OCI-M1 (cell line): ENCODE data around the gene STMN1.

Experiments
- DNase-seq: peaks from one replicate; lab custom pipeline; 2025; lab: John Stamatoyannopoulos, UW

Gene STMN1

GRCh38 chr1:25895365-25895990 is 10.7 kb downstream of the STMN1 start:
- DNase-seq: peak; percentile 95

- no peak for DNase-seq
Observed at GRCh38 chr1:25893116-25893515, 13.1 kb downstream of the STMN1 start.

GRCh38 chr1:25891606-25892005 is 14.6 kb downstream of the STMN1 start:
- no peak for DNase-seq

- DNase-seq: no peak
Observed at GRCh38 chr1:25890239-25891034, 15.8 kb downstream of the STMN1 start.

DNA sequence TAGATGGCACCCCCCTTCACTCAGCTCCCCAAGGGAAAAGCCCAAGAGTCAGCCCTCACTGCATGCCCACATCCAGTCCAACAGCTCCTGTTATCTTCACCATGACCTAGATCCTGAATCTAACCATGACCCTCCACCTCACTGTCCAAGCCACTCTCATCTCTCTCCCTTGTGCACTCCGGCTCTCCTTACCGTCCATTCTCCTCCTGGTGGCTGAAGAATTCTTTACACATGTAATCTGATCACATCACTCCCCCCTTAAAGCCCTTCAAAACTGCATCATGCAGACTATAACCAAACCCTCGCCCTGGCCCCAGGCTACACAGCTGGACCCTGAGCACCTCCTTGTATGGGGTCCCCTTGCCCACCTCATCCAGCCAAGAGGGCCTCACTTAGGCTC is 16.7 kb downstream of the STMN1 start:
- no peak for DNase-seq

DNA sequence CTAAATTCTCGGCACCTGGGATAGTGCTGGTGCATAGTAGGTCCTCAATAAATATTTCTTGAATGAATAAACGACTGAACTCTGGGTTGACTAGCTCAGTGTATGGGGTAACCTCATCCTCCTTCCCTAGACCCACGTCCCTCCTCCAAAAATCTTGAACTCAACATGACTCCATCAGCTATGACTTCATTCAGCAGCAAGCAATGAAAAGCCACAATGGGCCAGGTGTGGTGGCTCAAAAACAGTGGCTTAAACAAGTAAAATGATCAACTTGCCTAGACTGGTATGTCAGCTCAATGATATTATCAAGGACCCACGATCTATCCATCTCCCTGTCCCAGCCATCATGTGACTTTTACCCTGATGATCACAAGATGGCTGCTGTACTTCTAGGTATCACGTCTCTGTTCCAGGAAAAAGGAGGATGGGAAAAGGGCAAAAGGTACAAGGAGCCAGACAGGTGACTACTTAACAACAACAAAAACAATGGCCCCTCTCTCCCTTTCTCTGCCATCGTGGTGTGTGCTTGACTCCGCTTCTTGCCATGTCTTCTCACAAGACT is 17.7 kb downstream of the STMN1 start:
- DNase-seq: no peak

- no peak for DNase-seq
Observed at GRCh38 chr1:25885602-25886001, 20.6 kb downstream of the STMN1 start.

DNA sequence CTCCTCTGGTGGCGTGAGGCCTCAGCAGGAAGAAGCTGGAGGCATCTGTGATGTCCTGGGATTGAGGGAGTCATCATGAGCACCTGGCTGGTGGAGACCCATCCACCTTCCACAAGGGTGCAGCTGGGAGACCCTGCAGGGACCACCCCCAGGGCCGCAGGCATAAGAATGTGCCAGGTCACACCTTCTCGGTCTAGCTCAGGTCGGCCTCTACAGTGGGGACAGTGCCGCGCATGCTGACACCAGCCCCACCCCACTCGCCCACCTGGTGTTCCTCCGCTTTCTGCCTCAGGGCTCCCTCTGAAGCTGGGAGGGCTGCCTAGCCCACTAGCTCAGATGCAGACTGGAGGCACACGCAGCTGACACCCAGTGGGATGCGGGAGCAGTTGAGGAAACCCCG is 25.0 kb downstream of the STMN1 start:
- DNase-seq: no peak

GRCh38 chr1:25880518-25880917 is 25.7 kb downstream of the STMN1 start:
- DNase-seq: no peak

- DNase-seq: peak; percentile 40
Observed at GRCh38 chr1:25879675-25880074, 26.5 kb downstream of the STMN1 start.

DNA sequence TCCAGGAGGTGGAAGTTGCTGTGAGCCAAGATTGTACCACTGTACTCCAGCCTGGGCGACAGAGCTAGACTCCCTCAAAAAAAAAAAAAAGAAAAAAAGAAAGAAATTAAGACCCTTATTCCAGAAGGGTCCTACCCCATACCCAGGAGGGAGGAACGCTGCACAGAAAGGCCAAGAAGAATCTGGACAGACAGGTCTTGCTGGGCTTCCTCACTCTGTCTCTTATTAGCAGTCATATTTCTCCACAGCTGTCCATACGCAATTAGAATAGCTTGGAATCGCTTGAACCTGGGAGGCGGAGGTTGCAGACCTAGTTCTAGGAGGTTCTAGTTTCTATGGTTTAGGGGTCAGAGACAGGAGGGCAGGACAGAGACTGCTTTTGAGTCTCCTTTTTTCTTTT is 27.5 kb downstream of the STMN1 start:
- DNase-seq: no peak

DNA sequence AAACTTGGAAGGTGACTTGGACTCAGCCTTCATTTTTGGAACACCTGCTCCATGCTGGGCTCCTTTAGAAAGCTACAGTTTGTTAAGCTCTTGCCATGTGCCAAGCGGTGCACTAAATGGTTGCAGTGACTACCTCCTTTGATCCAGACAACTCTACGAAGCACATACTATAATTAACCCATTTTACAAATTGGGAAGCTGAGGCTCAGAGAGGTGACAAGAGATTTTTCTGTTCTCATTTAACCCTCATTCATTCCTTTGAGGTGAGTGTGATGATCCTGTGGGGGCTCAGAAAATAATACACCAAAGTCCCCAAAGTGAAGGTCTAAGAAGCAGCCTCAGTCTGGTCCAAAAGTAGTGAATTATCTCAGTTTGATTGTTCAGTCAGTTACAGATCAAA is 29.1 kb downstream of the STMN1 start:
- no peak for DNase-seq

DNA sequence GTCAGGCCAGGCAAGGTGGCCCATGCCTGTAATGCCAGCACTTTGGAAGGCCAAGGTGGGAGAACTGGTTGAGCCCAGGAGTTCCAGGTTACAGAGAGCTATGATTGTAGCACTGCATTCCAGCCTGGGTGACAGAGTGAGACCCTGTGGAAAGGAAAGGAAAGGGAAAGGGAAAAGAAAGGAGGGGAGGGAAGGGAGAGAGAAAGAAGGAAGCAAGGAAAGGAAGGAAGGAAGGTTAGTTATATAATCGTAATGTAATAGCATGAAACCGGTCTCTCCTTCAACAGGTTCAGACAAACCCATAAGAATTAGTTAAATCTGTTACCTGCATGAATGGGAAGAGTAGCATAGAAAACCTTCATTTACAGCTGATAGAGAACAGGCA is 29.5 kb downstream of the STMN1 start:
- DNase-seq: no peak

DNA sequence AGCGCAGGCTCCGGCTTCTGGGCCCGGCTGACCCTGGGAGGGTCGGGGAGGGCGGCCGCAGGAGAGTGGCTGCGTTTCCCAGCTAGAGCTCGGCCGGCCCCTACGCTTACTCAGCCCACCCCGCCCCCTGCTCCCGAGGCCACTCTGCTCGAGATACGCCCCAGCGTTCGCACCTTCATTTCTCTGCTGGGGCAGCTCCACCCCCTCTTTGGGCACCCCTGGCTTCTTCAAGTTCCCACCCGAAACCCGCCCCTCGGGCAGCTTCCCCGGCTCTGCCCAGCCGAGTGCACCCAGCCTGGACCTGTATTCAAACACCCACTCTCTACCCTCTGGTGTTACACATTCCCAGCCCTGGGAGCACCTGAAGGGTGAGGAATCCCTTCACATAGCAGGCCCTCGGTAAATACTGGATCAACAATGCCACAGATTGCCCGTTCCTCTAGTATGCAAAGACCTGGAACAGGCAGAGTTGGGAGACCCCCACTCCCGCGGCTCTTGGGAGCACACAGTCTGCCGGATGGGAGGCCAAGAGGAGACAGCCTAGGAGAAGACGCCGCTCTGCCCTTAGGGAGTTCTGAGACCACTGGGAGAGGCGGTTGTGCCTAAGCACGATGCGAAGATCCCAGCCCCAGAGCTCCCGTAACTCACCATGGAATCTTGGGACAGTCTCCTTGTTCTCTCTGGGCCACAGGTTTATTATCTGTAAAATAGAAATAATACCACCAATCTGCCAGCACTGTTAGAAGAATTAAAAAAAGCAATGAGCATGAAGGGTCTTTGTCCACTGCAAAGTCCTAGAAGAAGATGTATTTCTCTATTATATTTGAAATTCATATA is 30.1 kb downstream of the STMN1 start:
- DNase-seq: no peak

GRCh38 chr1:25875154-25875855 is 30.9 kb downstream of the STMN1 start, which contains the start of gene PAQR7:
PAQR7 (minus strand) TSS chr1:25875708; CDS start chr1:25863839, 11,869 bp downstream.
- peak; percentile 64 for DNase-seq

DNA sequence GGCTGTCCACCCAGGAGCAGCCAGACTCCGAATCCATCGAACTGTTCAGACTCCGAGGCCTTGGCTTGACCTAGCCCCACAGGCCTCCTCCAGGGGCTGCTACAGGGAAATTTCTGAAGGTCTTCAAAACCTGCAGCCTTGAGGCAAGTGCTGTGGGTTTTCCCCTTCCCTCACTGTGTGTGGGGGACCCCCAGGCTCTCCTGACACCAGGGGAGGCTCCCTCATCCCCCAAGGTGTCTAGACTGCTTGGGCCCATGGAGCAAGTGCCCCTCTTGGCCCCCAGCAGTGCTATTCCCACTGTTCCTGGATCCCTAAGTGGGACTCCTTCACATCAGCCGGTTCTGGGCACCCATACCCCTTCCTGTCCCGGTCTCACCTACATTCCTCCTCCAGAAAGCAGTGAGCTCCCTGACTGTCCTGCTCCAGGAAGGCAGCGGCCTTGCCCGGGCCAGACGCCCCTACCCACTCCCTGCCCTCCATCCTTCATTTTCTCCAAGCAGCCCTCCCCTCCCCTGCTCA is 31.5 kb downstream of the STMN1 start:
- DNase-seq: no peak

DNA sequence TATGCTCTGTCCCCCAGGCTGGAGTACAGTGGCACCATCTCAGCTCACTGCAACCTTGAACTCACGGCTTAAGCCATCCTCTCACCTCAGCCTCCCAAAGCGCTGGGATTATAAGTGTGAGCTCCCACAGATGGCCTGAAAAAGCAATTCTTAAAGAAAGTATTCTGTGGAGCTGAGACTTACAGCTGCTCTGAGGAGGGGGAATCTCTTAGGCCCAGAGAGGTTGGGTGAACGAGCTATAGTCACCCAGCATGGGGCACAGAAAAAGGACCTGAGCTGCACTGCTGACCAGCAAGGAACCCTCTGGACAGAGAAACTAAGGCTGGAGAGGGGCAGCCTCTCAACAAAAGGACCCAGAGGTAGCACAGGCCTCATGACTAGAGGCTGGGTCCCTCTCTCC is 32.0 kb downstream of the STMN1 start:
- DNase-seq: no peak

DNA sequence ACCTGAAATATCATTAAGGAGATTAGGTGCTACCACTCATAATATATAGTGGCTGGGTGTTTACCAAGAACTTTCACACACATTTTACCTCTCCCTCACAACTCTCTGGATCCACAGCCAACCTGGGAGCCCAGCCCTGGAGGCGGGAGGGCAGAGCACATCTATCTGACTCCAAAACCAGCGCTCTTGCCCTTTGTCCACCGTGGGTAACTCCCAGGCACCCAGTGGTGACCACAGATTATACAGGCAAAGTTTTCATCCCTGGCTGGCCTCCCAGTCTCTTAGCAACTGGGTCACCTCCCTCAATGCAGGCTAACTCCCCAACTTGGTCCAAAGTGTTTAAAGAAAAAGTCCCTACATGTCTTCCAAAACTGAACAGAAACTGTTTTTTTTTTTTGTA is 33.1 kb downstream of the STMN1 start:
- DNase-seq: no peak

DNA sequence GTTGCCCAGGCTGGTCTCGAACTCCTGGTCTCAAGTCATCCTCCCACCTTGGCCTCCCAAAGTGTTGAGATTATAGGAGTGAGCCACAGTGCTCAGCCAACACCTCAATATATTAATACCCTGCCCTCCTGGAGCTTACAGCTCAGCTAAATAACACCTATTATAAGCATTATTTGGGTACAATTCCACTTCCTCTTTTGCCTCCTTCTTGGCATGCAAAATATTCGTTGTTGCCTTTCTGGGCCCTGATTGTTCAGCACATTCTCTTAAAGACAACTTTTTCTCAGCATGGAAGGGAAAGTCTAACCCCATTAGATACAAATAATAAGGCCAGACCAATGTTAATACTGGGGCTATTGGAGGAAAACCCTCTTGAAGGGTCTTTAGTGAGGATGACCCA is 33.5 kb downstream of the STMN1 start:
- no peak for DNase-seq

DNA sequence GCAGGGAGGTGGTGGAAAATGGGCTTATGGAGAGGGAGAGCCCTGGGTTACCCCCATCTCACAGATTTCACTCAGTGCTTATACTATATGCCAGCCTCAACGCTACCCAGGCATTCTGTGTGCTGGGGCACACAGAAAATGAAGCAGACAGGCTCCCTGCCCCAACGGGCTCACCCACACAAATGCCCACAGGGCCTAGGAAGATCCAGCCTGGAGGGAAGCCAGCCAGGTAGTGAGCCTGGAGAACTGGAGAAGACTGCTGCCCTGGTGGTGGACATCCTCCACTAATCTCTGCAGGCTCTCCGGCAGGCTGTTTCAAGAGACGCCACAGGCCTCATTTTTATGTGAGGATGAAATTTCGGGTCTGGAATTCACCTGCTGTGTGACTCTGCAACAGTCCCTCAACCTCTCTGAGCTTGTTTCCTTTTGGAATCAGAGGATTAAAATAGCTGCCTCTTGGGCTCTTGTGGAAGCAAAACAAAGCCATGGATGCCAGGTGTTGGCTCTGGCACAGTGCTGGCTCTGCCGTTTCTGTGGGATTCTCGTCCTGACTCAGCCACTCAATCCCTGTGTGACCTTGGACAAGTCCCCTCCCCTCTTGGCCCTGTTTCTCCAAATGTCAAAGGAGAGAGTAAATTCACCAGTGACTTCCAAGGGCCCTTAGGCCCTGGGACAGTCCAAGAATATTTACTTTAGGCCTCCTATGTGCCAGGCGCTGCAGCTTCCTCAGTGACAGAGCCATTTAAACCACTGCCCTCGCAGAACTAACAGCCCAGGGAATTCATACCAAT is 34.3 kb downstream of the STMN1 start:
- no peak for DNase-seq
